Liver (tissue), 9 donors: ENCODE measurements around the gene SNCAIP. TPM values are rescaled to one million over a fixed set of nuclear protein-coding genes. Genes with fewer than 3 reads are reported as not detected.
"Not testable (repeated sequence)": the region's sequence is repeated elsewhere in the genome, so short reads cannot be mapped to it uniquely, and the experiment has no call there.

Source experiments
- DNase-seq: peaks from one replicate; pipeline ENCODE4 v3.0.0-alpha.2; 2017; ENCODE audit warnings: low spot score
- H3K27ac ChIP-seq, 2 donors: one replicate each; pipeline ENCODE4 v1.7.0; 2013; ENCODE audit warnings: inconsistent platforms in 2 of 2, low read length in 2 of 2, control low read depth in 1 of 2, low read depth in 1 of 2, mild to moderate bottlenecking in 1 of 2
- H3K27me3 ChIP-seq, 4 donors: one replicate each; pipeline versions ENCODE4 v1.6.1 to v1.7.0; 2013; ENCODE audit warnings: low read length in 3 of 4, inconsistent platforms in 1 of 4, mild to moderate bottlenecking in 1 of 4, moderate library complexity in 1 of 4; ENCODE audit not compliant: control insufficient read depth in 4 of 4, insufficient read depth in 4 of 4
- H3K36me3 ChIP-seq, 4 donors: one replicate each; pipeline versions ENCODE4 v1.6.1 to v1.7.0; 2013; ENCODE audit warnings: low read length in 3 of 4, mild to moderate bottlenecking in 3 of 4, low read depth in 1 of 4, moderate library complexity in 1 of 4; ENCODE audit not compliant: control insufficient read depth in 4 of 4, insufficient read depth in 3 of 4
- H3K4me1 ChIP-seq, 4 donors: one replicate each; pipeline versions ENCODE4 v1.6.1 to v1.7.0; 2013; ENCODE audit warnings: low read length in 3 of 4, mild to moderate bottlenecking in 3 of 4, moderate library complexity in 1 of 4; ENCODE audit not compliant: control insufficient read depth in 4 of 4, insufficient read depth in 4 of 4
- H3K4me3 ChIP-seq, 3 donors: one replicate each; pipeline versions ENCODE4 v1.6.1 to v1.7.0; 2013; ENCODE audit warnings: low read length in 3 of 3, control low read depth in 1 of 3, low read depth in 1 of 3, mild to moderate bottlenecking in 1 of 3
- H3K9ac ChIP-seq, 2 donors: one replicate each; pipeline ENCODE4 v1.7.0; 2013; ENCODE audit warnings: low read length in 2 of 2, mild to moderate bottlenecking in 2 of 2, moderate library complexity in 2 of 2, control low read depth in 1 of 2, low read depth in 1 of 2
- H3K9me3 ChIP-seq, 4 donors: one replicate each; pipeline versions ENCODE4 v1.6.1 to v1.7.0; 2013; ENCODE audit warnings: low read length in 3 of 4; ENCODE audit not compliant: control insufficient read depth in 4 of 4
- ATF3 ChIP-seq: IDR thresholded peaks from 2 replicates; pipeline ENCODE4 v1.6.1; 2016; ENCODE audit warnings: antibody characterized with exemption
- CTCF ChIP-seq: fragments of 150-350 bp; IDR thresholded peaks from 2 replicates; pipeline ENCODE4 v1.5.1; 2017; ENCODE audit warnings: improper control_type of control experiment, low read depth, low read length; ENCODE audit not compliant: missing input control
- EGR1 ChIP-seq, 2 donors: IDR thresholded peaks; 2 replicates each; pipeline ENCODE4 v1.6.1; 2016 to 2018; ENCODE audit warnings: antibody characterized with exemption in 2 of 2, low read depth in 2 of 2
- FOXA1 ChIP-seq: IDR thresholded peaks from 2 replicates; pipeline ENCODE4 v1.6.1; 2016; ENCODE audit warnings: antibody characterized with exemption
- FOXA2 ChIP-seq: IDR thresholded peaks from 2 replicates; pipeline ENCODE4 v1.6.1; 2016; ENCODE audit warnings: antibody characterized with exemption
- HNF4A ChIP-seq, 2 donors: conservative IDR thresholded peaks; 2 replicates each; pipeline ENCODE4 v1.6.1; 2016; ENCODE audit warnings: antibody characterized with exemption in 2 of 2, mild to moderate bottlenecking in 2 of 2
- HNF4G ChIP-seq: IDR thresholded peaks from 2 replicates; pipeline ENCODE4 v1.6.1; 2016; ENCODE audit warnings: antibody characterized with exemption
- MAX ChIP-seq: IDR thresholded peaks from 2 replicates; pipeline ENCODE4 v1.6.1; 2016; ENCODE audit warnings: antibody characterized with exemption
- NR2F2 ChIP-seq: IDR thresholded peaks from 2 replicates; pipeline ENCODE4 v1.6.1; 2016; ENCODE audit warnings: antibody characterized with exemption
- RAD21 ChIP-seq, 2 donors: IDR thresholded peaks; 2 replicates each; pipeline ENCODE4 v1.6.1; 2016; ENCODE audit warnings: antibody characterized with exemption in 2 of 2, mild to moderate bottlenecking in 2 of 2
- REST ChIP-seq: IDR thresholded peaks from 2 replicates; pipeline ENCODE4 v1.6.1; 2016; ENCODE audit warnings: antibody characterized with exemption, mild to moderate bottlenecking
- RXRA ChIP-seq, 2 donors: IDR thresholded peaks; 2 replicates each; pipeline ENCODE4 v1.6.1; 2017 to 2018; ENCODE audit warnings: antibody characterized with exemption in 2 of 2, mild to moderate bottlenecking in 1 of 2
- SP1 ChIP-seq: IDR thresholded peaks from 2 replicates; pipeline ENCODE4 v1.6.1; 2018; ENCODE audit warnings: antibody characterized with exemption, mild to moderate bottlenecking
- TAF1 ChIP-seq: conservative IDR thresholded peaks from 2 replicates; pipeline ENCODE4 v1.6.1; 2016; ENCODE audit warnings: antibody characterized with exemption, mild to moderate bottlenecking
- YY1 ChIP-seq: IDR thresholded peaks from 2 replicates; pipeline ENCODE4 v1.6.1; 2016; ENCODE audit warnings: antibody characterized with exemption, mild to moderate bottlenecking
- ZBTB33 ChIP-seq: IDR thresholded peaks from 2 replicates; pipeline ENCODE4 v1.6.1; 2016; ENCODE audit warnings: antibody characterized with exemption
- WGBS: extraction: QIAGEN DNeasy Blood & Tissue Kit; methylation state at CpG from one replicate; pipeline ENCODE4 v1.1.7; 2013; 5-methylcytosine and 5-hydroxymethylcytosine counted together
- polyA plus RNA-seq, 2 donors: library from polyadenylated mRNA; stranded (reverse) in 1 of 2; unstranded in 1 of 2; fragments of 200-250 nt in 1 of 2; fragments of >200 nt in 1 of 2; fragmentation: Nextera tagmentation in 1 of 2; extraction: Ambion mirVana in 1 of 2; gene quantifications; one replicate each; pipeline versions ENCODE4 v1.2.1 to v1.2.3, GENCODE V29; 2013 to 2015
- total RNA-seq, 2 donors: library from RNA; depleted of rRNA; stranded (reverse); fragments of >200 nt; gene quantifications; one replicate each; pipeline ENCODE4 v1.2.3, GENCODE V29; 2014
- donor health status: healthy.
- donor health status: healthy.
- donor health status: healthy.
- donor health status: healthy.
- donor health status: healthy.

SNCAIP gene
- total and polyA plus RNA-seq, 4 donors, result 0.17 to 2.1 (median 0.74) TPM

- Histone ChIP-seq H3K4me3 (no peak overlapping the region), H3K4me1 (no peaks in the 10 kb centered on the region), H3K36me3 (no peaks in the 10 kb centered on the region), H3K27me3 (no peaks in the 10 kb centered on the region), H3K9me3 (no peaks in the 10 kb centered on the region), H3K27ac (no peak overlapping the region), H3K9ac (no peak overlapping the region)
- no peak for DNase-seq
- TF ChIP-seq FOXA1 (no peak), TAF1 (no peak), YY1 (no peak), RAD21 (IDR thresholded peaks at IDR 0.05) (no peak), RXRA (IDR thresholded peaks at IDR 0.05) (no peak), CTCF (no peak), MAX (no peak), NR2F2 (no peak), FOXA2 (no peak), HNF4G (no peak)
Observed at GRCh38 chr5:122352331-122352730, 40.3 kb downstream of the SNCAIP start.

GRCh38 chr5:122353361-122353760 is 41.3 kb downstream of the SNCAIP start:
- not testable (repeated sequence) for H3K36me3 ChIP-seq, H3K27me3 ChIP-seq, H3K27ac ChIP-seq, DNase-seq, H3K9ac ChIP-seq, H3K4me3 ChIP-seq, H3K4me1 ChIP-seq, H3K9me3 ChIP-seq
- WGBS, result 88% methylated on average over 3 of the region's 3 CpGs

- no peak overlapping the region for H3K27ac ChIP-seq
- no peaks in the 10 kb centered on the region for H3K9me3 ChIP-seq
- no peak overlapping the region for H3K4me3 ChIP-seq
- H3K36me3 ChIP-seq, result no peaks in the 10 kb centered on the region
- 67% methylated on average over 3 of the region's 3 CpGs for WGBS
- no peak for DNase-seq
- no peaks in the 10 kb centered on the region for H3K27me3 ChIP-seq
- no peak for TF ChIP-seq SP1
- TF ChIP-seq RAD21 (IDR thresholded peaks at IDR 0.05), result no peak
- TF ChIP-seq TAF1, result no peak
- no peak for TF ChIP-seq CTCF
- no peak for TF ChIP-seq FOXA1
- no peak for TF ChIP-seq HNF4A (conservative IDR thresholded peaks at IDR 0.05)
- no peak for TF ChIP-seq NR2F2
- TF ChIP-seq ZBTB33, result no peak
- no peak for TF ChIP-seq MAX
- TF ChIP-seq REST, result no peak
- TF ChIP-seq RXRA (IDR thresholded peaks at IDR 0.05), result no peak
- TF ChIP-seq FOXA2, result no peak
- TF ChIP-seq ATF3, result no peak
- TF ChIP-seq EGR1 (IDR thresholded peaks at IDR 0.05; ENCODE audit: low read depth in 2 of 2), result no peak
- H3K9ac ChIP-seq, result no peak overlapping the region
- no peaks in the 10 kb centered on the region for H3K4me1 ChIP-seq
Observed at GRCh38 chr5:122354293-122354692, 42.3 kb downstream of the SNCAIP start.
